HCT116 (cell line): ENCODE measurements around the gene TDG. TPM values are rescaled to one million over a fixed set of nuclear protein-coding genes. Genes with fewer than 3 reads are reported as not detected.

Experiments
- ATAC-seq: fragments of 200-7000 bp; cut with Tn5 transposase; 2 replicates; pipeline ENCODE4 v1.9.1; 2020; ENCODE audit warnings: mild to moderate bottlenecking, moderate library complexity
- BruUV-seq: library from RNA; stranded (reverse); fragments of 400-500 nt; replicated peaks from 2 replicates; lab custom pipeline; 2021; lab: Mats Ljungman, UMichigan
- CTCF ChIA-PET: fragments of 300-600 bp; sonication (Branson Sonifier 250); formaldehyde crosslinking; loops from one replicate; lab custom pipeline; 2021; ENCODE audit warnings: antibody characterized with exemption; lab: Charles Lee
- POLR2A ChIA-PET: fragments of 300-600, 350-600 bp; sonication (Branson Sonifier 250); formaldehyde crosslinking; loops from one replicate; lab custom pipeline; 2021; ENCODE audit warnings: antibody characterized with exemption; lab: Charles Lee
- RAD21 ChIA-PET, 2 experiments: fragments of 300-600 bp; sonication (Branson Sonifier 250); formaldehyde crosslinking; loops; one replicate each; lab custom pipeline; 2023; ENCODE audit warnings: low total read pairs in 2 of 2; ENCODE audit not compliant: uncharacterized antibody in 2 of 2, unreplicated experiment in 2 of 2, low non-redundant PET in 1 of 2; lab: Charles Lee
- DNase-seq: peaks from one replicate; pipeline ENCODE4 v3.0.0-alpha.2; 2010; ENCODE audit warnings: low read depth, low spot score
- H2AFZ ChIP-seq: fragments of 200-600 bp; shearing (Covaris generic), sonication (generic); 2 replicates; pipeline ENCODE4 v1.6.1; 2017; ENCODE audit warnings: low read depth, mixed run types, mixed read lengths, antibody characterized with exemption, low read length; ENCODE audit not compliant: poor library complexity, severe bottlenecking
- H3K27ac ChIP-seq: 2 replicates; pipeline ENCODE4 v1.5.1; 2012; ENCODE audit warnings: low read depth, low read length
- H3K27me3 ChIP-seq: fragments of 200-600 bp; sonication (generic); 2 replicates; pipeline ENCODE4 v1.6.1; 2016; ENCODE audit warnings: mixed run types, low read length, mixed read lengths; ENCODE audit not compliant: insufficient read depth
- H3K36me3 ChIP-seq, 2 experiments: fragments of 200-500 bp in 1 of 2; fragments of 200-600 bp in 1 of 2; sonication (Bioruptor generic) in 1 of 2; sonication (generic) in 1 of 2; 2 replicates each; pipeline versions ENCODE4 v1.5.1 to v1.6.1; 2014 to 2016; ENCODE audit warnings: low read length in 2 of 2, inconsistent platforms in 1 of 2, mixed read lengths in 1 of 2, mixed run types in 1 of 2; ENCODE audit not compliant: insufficient read depth in 2 of 2, control insufficient read depth in 1 of 2
- H3K4me1 ChIP-seq, 2 experiments: fragments of 200-600 bp in 1 of 2; sonication (generic) in 1 of 2; 2 replicates each; pipeline versions ENCODE4 v1.5.1 to v1.6.1; 2012 to 2017; ENCODE audit warnings: low read length in 2 of 2, inconsistent platforms in 1 of 2, mild to moderate bottlenecking in 1 of 2, mixed read lengths in 1 of 2, mixed run types in 1 of 2, moderate library complexity in 1 of 2; ENCODE audit not compliant: insufficient read depth in 2 of 2, control insufficient read depth in 1 of 2
- H3K4me2 ChIP-seq: fragments of 200-600 bp; sonication (generic); 2 replicates; pipeline ENCODE4 v1.6.1; 2017; ENCODE audit warnings: mixed run types, low read length, mixed read lengths
- H3K4me3 ChIP-seq, 2 experiments: fragments of 200-600 bp in 1 of 2; sonication (generic) in 1 of 2; replicated peaks in 1 of 2; 2 replicates each; pipeline ENCODE4 v1.5.1; 2011 to 2016; ENCODE audit warnings: low read length in 2 of 2, control low read depth in 1 of 2, low read depth in 1 of 2, mild to moderate bottlenecking in 1 of 2, mixed read lengths in 1 of 2, mixed run types in 1 of 2
- H3K79me2 ChIP-seq: fragments of 200-600 bp; sonication (generic); 2 replicates; pipeline ENCODE4 v1.6.1; 2017; ENCODE audit warnings: mild to moderate bottlenecking, mixed run types, low read length, moderate library complexity, mixed read lengths; ENCODE audit not compliant: insufficient read depth
- H3K9ac ChIP-seq: fragments of 200-600 bp; sonication (generic); 2 replicates; pipeline ENCODE4 v1.6.1; 2016; ENCODE audit warnings: low read length, mixed read lengths
- H3K9me2 ChIP-seq: fragments of 200-600 bp; sonication (generic), shearing (Covaris generic); 2 replicates; pipeline ENCODE4 v1.6.1; 2017; ENCODE audit warnings: mixed run types, mild to moderate bottlenecking, moderate library complexity; ENCODE audit not compliant: insufficient read depth
- H3K9me3 ChIP-seq, 2 experiments: fragments of 200-500 bp in 1 of 2; fragments of 200-600 bp in 1 of 2; sonication (Bioruptor generic) in 1 of 2; sonication (generic) in 1 of 2; 2 replicates each; pipeline ENCODE4 v1.6.1; 2014 to 2017; ENCODE audit warnings: low read length in 2 of 2, mixed read lengths in 2 of 2, inconsistent platforms in 1 of 2, low read depth in 1 of 2, mild to moderate bottlenecking in 1 of 2, mixed run types in 1 of 2, moderate library complexity in 1 of 2; ENCODE audit not compliant: control insufficient read depth in 1 of 2, insufficient read depth in 1 of 2
- H4K20me1 ChIP-seq: fragments of 200-600 bp; sonication (generic), shearing (Covaris generic); 2 replicates; pipeline ENCODE4 v1.6.1; 2017; ENCODE audit warnings: mixed run types, mild to moderate bottlenecking, moderate library complexity; ENCODE audit not compliant: insufficient read depth
- ATF3 ChIP-seq: IDR thresholded peaks from 2 replicates; pipeline ENCODE4 v1.6.1; 2012
- CBX3 ChIP-seq: IDR thresholded peaks from 2 replicates; pipeline ENCODE4 v1.6.1; 2012; ENCODE audit warnings: low read depth
- CTCF ChIP-seq, 3 experiments: fragments of 200-600 bp in 1 of 3; sonication (generic) in 1 of 3; IDR thresholded peaks in 2 of 3; conservative IDR thresholded peaks in 1 of 3; 2 replicates each; pipeline ENCODE4 v1.5.1; 2012 to 2017; ENCODE audit warnings: low read depth in 2 of 3, low read length in 2 of 3, antibody characterized with exemption in 1 of 3, borderline replicate concordance in 1 of 3, control low read depth in 1 of 3, mild to moderate bottlenecking in 1 of 3, mixed read lengths in 1 of 3, mixed run types in 1 of 3, moderate library complexity in 1 of 3; ENCODE audit not compliant: insufficient read depth in 1 of 3
- EGR1 ChIP-seq: IDR thresholded peaks from 2 replicates; pipeline ENCODE4 v1.6.1; 2012; ENCODE audit warnings: low read depth
- ELF1 ChIP-seq: IDR thresholded peaks from 2 replicates; pipeline ENCODE4 v1.6.1; 2012; ENCODE audit warnings: low read depth, borderline replicate concordance
- EZH2 ChIP-seq: fragments of 200-600 bp; sonication (generic); IDR thresholded peaks from 2 replicates; pipeline ENCODE4 v1.6.1; 2017; ENCODE audit warnings: antibody characterized with exemption, mixed run types
- FOSL1 ChIP-seq: IDR thresholded peaks from 2 replicates; pipeline ENCODE4 v1.6.1; 2012; ENCODE audit warnings: low read depth
- MAX ChIP-seq: IDR thresholded peaks from 2 replicates; pipeline ENCODE4 v1.6.1; 2012
- POLR2AphosphoS5 ChIP-seq: IDR thresholded peaks from 2 replicates; pipeline ENCODE4 v1.6.1; 2011; ENCODE audit warnings: mild to moderate bottlenecking, low read depth, low read length, moderate library complexity
- RAD21 ChIP-seq: IDR thresholded peaks from 2 replicates; pipeline ENCODE4 v1.6.1; 2012; ENCODE audit warnings: low read depth, mild to moderate bottlenecking
- REST ChIP-seq: IDR thresholded peaks from 2 replicates; pipeline ENCODE4 v1.6.1; 2012; ENCODE audit warnings: low read depth
- SIN3A ChIP-seq: IDR thresholded peaks from 2 replicates; pipeline ENCODE4 v1.6.1; 2012; ENCODE audit warnings: low read depth
- SP1 ChIP-seq: IDR thresholded peaks from 2 replicates; pipeline ENCODE4 v1.6.1; 2012; ENCODE audit warnings: low read depth
- SRF ChIP-seq: IDR thresholded peaks from 2 replicates; pipeline ENCODE4 v1.6.1; 2012; ENCODE audit warnings: low read depth
- TCF7L2 ChIP-seq: IDR thresholded peaks from 2 replicates; pipeline ENCODE4 v1.7.0; 2011; ENCODE audit warnings: borderline replicate concordance, inconsistent platforms; ENCODE audit not compliant: insufficient read depth, insufficient read length; ENCODE audit errors: extremely low read depth
- YY1 ChIP-seq: IDR thresholded peaks from 2 replicates; pipeline ENCODE4 v1.6.1; 2011; ENCODE audit warnings: low read length, low read depth, moderate library complexity, mild to moderate bottlenecking; ENCODE audit not compliant: insufficient replicate concordance; ENCODE audit errors: extremely low read depth
- ZBTB33 ChIP-seq: IDR thresholded peaks from 2 replicates; pipeline ENCODE4 v1.6.1; 2011; ENCODE audit warnings: mild to moderate bottlenecking, low read length, moderate library complexity; ENCODE audit not compliant: insufficient replicate concordance; ENCODE audit errors: extremely low read depth
- ZNF274 ChIP-seq: fragments of 200-500 bp; sonication (Bioruptor generic); IDR thresholded peaks from 2 replicates; pipeline ENCODE4 v1.6.1; 2014; ENCODE audit warnings: mild to moderate bottlenecking, low read depth, low read length, inconsistent platforms
- intact Hi-C: fragments of 100-400 bp; cut with micrococcal nuclease; formaldehyde crosslinking; loops from 2 replicates; pipeline ENCODE4 v1.10.0; 2022
- total RNA-seq: library from RNA; stranded (reverse); gene quantifications from one replicate; pipeline ENCODE4 v1.2.1, GENCODE V29; 2021; ENCODE audit not compliant: unreplicated experiment

Gene TDG
- total RNA-seq, 1 experiment from 2014 or later, result 23.9 TPM

GRCh38 chr12:103924761-103925641, 40.7 kb upstream of the TDG start:
- ATAC-seq, result peak; percentile 3; the same call in 1 of the 2 replicates
- Histone ChIP-seq H4K20me1 (no peaks in the 10 kb centered on the region), H3K27me3 (no peaks in the 10 kb centered on the region), H3K4me3 (no peak overlapping the region), H3K9ac (no peak overlapping the region), H3K79me2 (no peaks in the 10 kb centered on the region), H3K4me2 (peak overlapping the region; percentile 41), H3K9me3 (no peaks in the 10 kb centered on the region), H3K4me1 (peaks cover 3 to 21% of the 10 kb centered on the region in 2 experiments), H3K9me2 (no peaks in the 10 kb centered on the region), H3K27ac (no peak overlapping the region), H3K36me3 (no peaks in the 10 kb centered on the region), H2AFZ (peak overlapping the region; percentile 44)
- peak; percentile 39 for DNase-seq
- POLR2A ChIA-PET, result no interaction called here
- CTCF ChIA-PET, result no interaction called here
- intact Hi-C loops, result no loop called here
- no TSS peak for BruUV-seq
- RAD21 ChIA-PET, result no interaction called here
- no peak for TF ChIP-seq ATF3
- no peak for TF ChIP-seq YY1
- no peak for TF ChIP-seq RAD21
- no peak for TF ChIP-seq EGR1
- peak; percentile 36; the same call in 1 of the 2 replicates for TF ChIP-seq FOSL1
- TF ChIP-seq POLR2AphosphoS5, result no peak
- TF ChIP-seq SRF, result no peak
- 0 out of 2 replicates have a peak, but pooled peaks have one; percentile 33 for TF ChIP-seq CBX3
- TF ChIP-seq SIN3A, result no peak
- no peak for TF ChIP-seq ELF1
- no peak for TF ChIP-seq REST
- TF ChIP-seq MAX, result 0 out of 2 replicates have a peak, but pooled peaks have one; percentile 31
- TF ChIP-seq SP1, result no peak
- no peak for TF ChIP-seq CTCF (IDR thresholded peaks at IDR 0.05 in 2 of 3, conservative IDR thresholded peaks at IDR 0.05 in 1 of 3; ENCODE audit: borderline replicate concordance in 1 of 3, insufficient read depth in 1 of 3, low read depth in 2 of 3, low read length in 2 of 3)
- TF ChIP-seq ZNF274, result no peak
- peak; percentile 40 for TF ChIP-seq TCF7L2
- no peak for TF ChIP-seq EZH2
- TF ChIP-seq ZBTB33, result no peak
